MCF 10A (cell line): ENCODE measurements around the gene AHCYL1. TPM values are rescaled to one million over a fixed set of nuclear protein-coding genes. Genes with fewer than 3 reads are reported as not detected.
"Not testable (repeated sequence)": the region's sequence is repeated elsewhere in the genome, so short reads cannot be mapped to it uniquely, and the experiment has no call there.

Experiments
- BruUV-seq: library from RNA; stranded (reverse); fragments of 400-500 nt; replicated peaks from 2 replicates; lab custom pipeline; 2021; lab: Mats Ljungman, UMichigan
- CTCF ChIA-PET: fragments of 300-600 bp; sonication (Branson Sonifier 250); formaldehyde crosslinking; extraction: SDS; loops from one replicate; lab custom pipeline; 2021; ENCODE audit warnings: antibody characterized with exemption, inconsistent platforms; lab: Yijun Ruan, JAX
- POLR2A ChIA-PET: fragments of 300-600, 350-650 bp; sonication (Branson Sonifier 250); formaldehyde crosslinking; extraction: SDS; loops from one replicate; lab custom pipeline; 2020; ENCODE audit warnings: antibody characterized with exemption, inconsistent platforms; lab: Yijun Ruan, JAX
- DNase-seq: peaks from one replicate; pipeline ENCODE4 v3.0.0-alpha.2; 2018; ENCODE audit not compliant: unreplicated experiment
- H3K27ac Mint-ChIP-seq: one replicate; pipeline ENCODE4 v1.8.0; 2022; ENCODE audit warnings: mild to moderate bottlenecking, low read depth, mixed read lengths; ENCODE audit not compliant: unreplicated experiment
- H3K27me3 Mint-ChIP-seq: one replicate; pipeline ENCODE4 v1.8.0; 2022; ENCODE audit warnings: mixed read lengths; ENCODE audit not compliant: insufficient read depth, unreplicated experiment
- H3K36me3 Mint-ChIP-seq: one replicate; pipeline ENCODE4 v1.8.0; 2022; ENCODE audit warnings: mild to moderate bottlenecking, moderate library complexity, mixed read lengths; ENCODE audit not compliant: insufficient read depth, unreplicated experiment
- H3K4me1 Mint-ChIP-seq: one replicate; pipeline ENCODE4 v1.8.0; 2022; ENCODE audit warnings: mixed read lengths; ENCODE audit not compliant: insufficient read depth, unreplicated experiment
- H3K4me3 Mint-ChIP-seq: one replicate; pipeline ENCODE4 v1.8.0; 2022; ENCODE audit warnings: mild to moderate bottlenecking, moderate library complexity, mixed read lengths; ENCODE audit not compliant: unreplicated experiment
- H3K9me3 Mint-ChIP-seq: one replicate; pipeline ENCODE4 v1.8.0; 2022; ENCODE audit warnings: mixed read lengths; ENCODE audit not compliant: unreplicated experiment
- CTCF ChIP-seq: fragments of 200-600 bp; IDR thresholded peaks from one replicate; pipeline ENCODE4 v1.8.0; 2022; ENCODE audit warnings: antibody characterized with exemption, mild to moderate bottlenecking; ENCODE audit not compliant: unreplicated experiment
- intact Hi-C: fragments of 100-400 bp; cut with micrococcal nuclease; formaldehyde crosslinking; loops from 2 replicates; pipeline ENCODE4 v1.14.1; 2022
- total RNA-seq: library from RNA; stranded (reverse); gene quantifications from 2 replicates; pipeline ENCODE4 v1.2.3, GENCODE V29; 2022

AHCYL1 gene
- total RNA-seq, 1 experiment from 2014 or later: 104 TPM

- H3K27ac Mint-ChIP-seq: no peak overlapping the region
- H3K4me1 Mint-ChIP-seq: peaks cover 12% of the 10 kb centered on the region
- no peak for TF ChIP-seq CTCF
- intact Hi-C loops: no loop called here
- H3K36me3 Mint-ChIP-seq: no peaks in the 10 kb centered on the region
- BruUV-seq: no TSS peak
- DNase-seq: no peak
- H3K9me3 Mint-ChIP-seq: peaks cover 6% of the 10 kb centered on the region
- POLR2A ChIA-PET: interaction anchor here (0.6 to 1.0 kb wide), 2 partner anchors 9 to 35 kb away, joined by 3 to 4 read pairs; no protein-coding TSS in a partner anchor
- CTCF ChIA-PET: interaction anchor here (0.6 to 1.3 kb wide), 6 partner anchors 12 to 302 kb away, joined by 3 to 6 read pairs (median 3); no protein-coding TSS in a partner anchor
- no peaks in the 10 kb centered on the region for H3K27me3 Mint-ChIP-seq
- H3K4me3 Mint-ChIP-seq: no peak overlapping the region
These were observed 36.8 kb upstream of the AHCYL1 start for GRCh38 chr1:109947582-109948284.

GRCh38 chr1:109948285-109948630 lies 36.3 kb upstream of the AHCYL1 start:
- ChIA-PET POLR2A (interaction anchor here (0.6 kb wide), 1 partner anchor 35 kb away, joined by 4 read pairs; no protein-coding TSS in a partner anchor), CTCF (interaction anchor here (0.6 to 1.1 kb wide), 3 partner anchors 35 to 1453 kb away, joined by 3 to 4 read pairs (median 3); no protein-coding TSS in a partner anchor)
- no peak overlapping the region for H3K27ac Mint-ChIP-seq
- DNase-seq: no peak
- no peak overlapping the region for H3K4me3 Mint-ChIP-seq
- intact Hi-C loops: no loop called here
- no peak for TF ChIP-seq CTCF
- peaks cover 12% of the 10 kb centered on the region for H3K4me1 Mint-ChIP-seq
- no TSS peak for BruUV-seq
- no peaks in the 10 kb centered on the region for H3K36me3 Mint-ChIP-seq
- H3K27me3 Mint-ChIP-seq: no peaks in the 10 kb centered on the region
- H3K9me3 Mint-ChIP-seq: peaks cover 6% of the 10 kb centered on the region

GRCh38 chr1:109950038-109950437 lies 34.5 kb upstream of the AHCYL1 start:
- DNase-seq: no peak
- Mint-ChIP-seq H3K27me3 (no peaks in the 10 kb centered on the region), H3K4me1 (peaks cover 6% of the 10 kb centered on the region), H3K9me3 (peaks cover 6% of the 10 kb centered on the region), H3K4me3 (no peak overlapping the region), H3K27ac (no peak overlapping the region), H3K36me3 (no peaks in the 10 kb centered on the region)
- intact Hi-C loops: no loop called here
- ChIA-PET POLR2A (interaction anchor here (1.3 kb wide), 1 partner anchor 12 kb away, joined by 3 read pairs; no protein-coding TSS in a partner anchor), CTCF (interaction anchor here (2.6 kb wide), 1 partner anchor 35 kb away, joined by 9 read pairs; the partner anchor contains the start of gene AHCYL1)
- BruUV-seq: no TSS peak
- TF ChIP-seq CTCF: no peak

- Mint-ChIP-seq H3K27me3 (no peaks in the 10 kb centered on the region), H3K4me1 (peaks cover 6% of the 10 kb centered on the region), H3K27ac (no peak overlapping the region), H3K9me3 (peaks cover 6% of the 10 kb centered on the region), H3K4me3 (no peak overlapping the region), H3K36me3 (no peaks in the 10 kb centered on the region)
- ChIA-PET CTCF (interaction anchor here (2.6 kb wide), 1 partner anchor 34 kb away, joined by 9 read pairs; the partner anchor contains the start of gene AHCYL1), POLR2A (interaction anchor here (1.3 kb wide), 1 partner anchor 11 kb away, joined by 3 read pairs; no protein-coding TSS in a partner anchor)
- intact Hi-C loops: no loop called here
- BruUV-seq: no TSS peak
- TF ChIP-seq CTCF: no peak
- DNase-seq: no peak
These were observed 34.1 kb upstream of the AHCYL1 start for GRCh38 chr1:109950509-109950908.

GRCh38 chr1:109951501-109951900 lies 33.1 kb upstream of the AHCYL1 start:
- H3K4me1 Mint-ChIP-seq, H3K4me3 Mint-ChIP-seq, BruUV-seq, intact Hi-C loops, H3K9me3 Mint-ChIP-seq, H3K27me3 Mint-ChIP-seq, H3K27ac Mint-ChIP-seq, H3K36me3 Mint-ChIP-seq, DNase-seq: not testable (repeated sequence)
- CTCF ChIA-PET: interaction anchor here (0.7 to 2.6 kb wide), 4 partner anchors 29 to 107 kb away, joined by 3 to 9 read pairs (median 4); partner anchors contain the start of gene AHCYL1
- POLR2A ChIA-PET: interaction anchor here (1.3 kb wide), 1 partner anchor 10 kb away, joined by 3 read pairs; no protein-coding TSS in a partner anchor
